Measurements from ENCODE around the gene CYP27A1.

The CYP27A1 gene

DNA sequence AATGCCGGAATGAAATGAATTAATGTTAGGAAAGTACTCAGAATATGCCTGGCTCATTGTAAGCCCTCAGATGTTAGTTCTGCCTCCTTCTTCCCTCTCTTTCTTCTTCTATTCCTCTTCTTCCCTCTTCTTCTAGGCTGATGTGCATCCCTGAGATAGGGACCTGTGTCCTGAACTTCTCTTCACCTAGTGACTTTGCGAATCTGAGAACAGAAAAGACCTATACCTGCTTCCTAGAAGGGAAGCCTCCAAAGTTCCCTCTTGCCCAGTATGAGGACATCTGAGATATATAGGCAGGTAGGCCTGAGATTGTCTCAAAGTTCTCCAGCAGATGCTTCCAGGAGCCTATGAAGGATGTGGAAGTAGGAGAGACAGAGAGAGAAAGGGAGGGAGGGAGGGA is 8.1 kb upstream of the CYP27A1 start:
- no peak for DNase-seq (ENCODE audit: low read depth in 2 of 2)

DNA sequence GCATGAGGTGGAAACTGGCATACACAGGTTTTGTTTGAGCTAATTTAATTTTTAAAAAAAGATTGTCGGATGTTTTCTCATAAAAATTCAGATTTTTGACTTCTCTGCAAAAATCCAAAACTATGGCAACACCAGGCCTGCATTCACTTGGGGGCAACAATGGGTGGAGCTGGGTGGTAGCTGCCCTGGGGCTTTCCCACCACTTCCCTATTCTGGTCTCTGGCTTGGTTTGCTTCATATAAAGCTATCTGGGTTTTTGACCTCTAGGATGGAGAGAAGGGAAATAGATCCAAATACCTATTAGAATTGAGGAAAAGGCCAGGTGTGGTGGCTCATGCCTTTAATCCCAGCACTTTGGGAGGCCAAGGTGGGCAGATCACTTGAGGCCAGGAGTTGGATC is 5.5 kb upstream of the CYP27A1 start:
- DNase-seq (ENCODE audit: low read depth in 2 of 2): no peak

DNA sequence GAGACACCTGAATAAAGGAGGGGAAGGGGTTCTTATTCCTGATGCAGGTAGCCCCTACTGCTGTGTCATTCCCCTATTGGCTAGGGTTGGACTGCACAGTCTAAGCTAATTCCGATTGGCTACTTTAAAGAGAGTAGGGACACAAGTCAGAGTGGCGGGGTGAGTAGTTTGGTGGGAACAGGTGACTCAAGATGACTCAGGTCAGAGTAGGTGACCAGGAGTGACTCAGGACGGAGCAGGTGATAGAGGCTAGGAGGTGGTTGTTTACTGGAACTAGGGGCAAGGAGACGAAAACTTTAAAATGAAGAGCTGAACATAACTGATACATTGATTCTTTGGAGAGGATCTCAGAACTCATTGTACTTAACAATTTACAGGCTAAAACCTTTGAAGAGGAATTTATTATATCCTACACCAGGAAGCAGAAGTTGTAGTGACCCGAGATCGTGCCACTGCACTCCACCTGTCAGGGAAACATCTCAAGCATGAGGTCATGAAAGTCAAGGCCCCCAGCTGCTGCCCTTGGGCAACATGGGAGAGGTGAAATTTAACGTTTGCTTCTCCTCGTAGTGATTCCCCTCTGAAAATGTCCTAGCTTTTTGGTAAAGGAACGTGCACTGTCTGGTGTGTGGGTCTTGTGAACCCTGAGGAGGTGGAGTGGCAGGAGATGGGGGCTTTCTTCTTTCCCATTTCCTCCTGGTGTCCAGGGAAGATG is 4.5 kb upstream of the CYP27A1 start:
- no peak for DNase-seq (ENCODE audit: low read depth in 2 of 2)

DNA sequence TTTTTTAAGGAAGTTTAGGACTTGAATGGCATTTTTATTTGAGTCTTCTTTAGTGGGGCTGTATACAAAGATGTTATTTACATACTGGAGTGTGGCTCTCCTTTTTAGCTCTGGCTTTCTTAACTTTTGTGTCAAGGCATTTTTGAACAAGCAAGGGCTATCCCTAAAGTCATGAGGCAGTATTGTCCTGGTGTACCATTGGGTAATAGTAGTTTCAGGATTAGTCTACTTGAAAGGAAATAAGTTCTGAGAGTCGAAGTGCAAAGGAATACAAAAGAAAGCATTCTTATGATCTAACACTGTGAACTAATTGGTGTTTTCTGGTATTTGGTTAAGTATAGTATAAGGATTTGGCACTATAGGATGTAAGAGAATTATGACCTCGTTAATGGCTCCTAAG is 1.9 kb upstream of the CYP27A1 start:
- no peak for DNase-seq (ENCODE audit: low read depth in 2 of 2)

DNA sequence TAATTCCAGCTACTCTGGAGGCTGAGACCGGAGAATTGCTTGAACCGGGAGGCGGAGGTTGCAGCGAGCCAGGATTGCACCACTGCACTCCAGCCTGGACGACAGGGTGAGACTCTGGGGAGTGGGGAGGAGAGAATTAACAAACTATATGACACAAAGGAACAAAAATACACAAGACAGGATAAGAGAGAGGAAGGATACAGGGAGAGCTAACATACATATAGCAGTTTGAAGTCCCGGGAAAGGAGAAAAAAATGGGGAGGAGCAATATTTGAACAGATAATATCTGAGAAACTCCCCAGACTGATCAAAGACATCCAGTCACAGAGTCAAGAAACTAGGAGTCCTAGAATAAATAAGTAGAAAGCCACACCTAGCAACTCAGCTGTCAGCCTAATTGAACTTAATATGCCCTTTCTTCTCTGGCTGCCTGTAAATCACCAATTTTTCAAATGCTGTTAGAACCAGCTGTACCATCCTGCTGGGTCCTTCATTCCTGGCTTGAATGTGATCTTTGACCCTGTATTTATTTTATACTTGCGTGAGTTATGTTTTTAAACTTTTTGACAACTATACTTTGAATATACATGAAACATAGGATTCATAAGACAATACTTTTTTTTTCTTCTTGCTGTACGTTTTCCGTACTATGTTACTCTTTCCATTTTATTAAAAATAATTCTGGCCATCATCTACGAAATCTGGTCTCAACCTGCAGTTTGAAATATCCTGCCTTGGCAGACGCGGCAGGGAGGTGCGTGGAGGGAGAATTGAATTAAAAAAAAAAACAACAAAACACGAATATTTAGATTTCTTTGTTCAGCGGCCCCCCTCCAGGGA is 876 bp upstream of the CYP27A1 start:
- no peak for DNase-seq (ENCODE audit: low read depth in 2 of 2)

DNA sequence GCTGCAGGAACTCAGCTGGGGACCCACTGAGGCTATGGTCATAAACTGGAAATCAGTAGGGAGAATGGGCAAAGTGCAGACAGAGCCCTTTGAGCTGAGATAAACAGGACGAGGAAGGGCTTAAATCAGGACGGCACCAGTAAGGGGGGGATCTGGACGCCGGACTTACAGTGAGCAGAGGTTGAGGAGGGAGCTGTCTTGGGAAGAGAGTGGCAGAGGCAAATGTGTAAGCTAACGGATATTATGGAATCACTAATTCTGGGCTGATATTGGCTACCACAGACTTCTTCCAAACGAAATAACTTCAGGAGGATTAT is 539 bp downstream of the CYP27A1 start:
- DNase-seq (ENCODE audit: low read depth in 2 of 2): no peak

DNA sequence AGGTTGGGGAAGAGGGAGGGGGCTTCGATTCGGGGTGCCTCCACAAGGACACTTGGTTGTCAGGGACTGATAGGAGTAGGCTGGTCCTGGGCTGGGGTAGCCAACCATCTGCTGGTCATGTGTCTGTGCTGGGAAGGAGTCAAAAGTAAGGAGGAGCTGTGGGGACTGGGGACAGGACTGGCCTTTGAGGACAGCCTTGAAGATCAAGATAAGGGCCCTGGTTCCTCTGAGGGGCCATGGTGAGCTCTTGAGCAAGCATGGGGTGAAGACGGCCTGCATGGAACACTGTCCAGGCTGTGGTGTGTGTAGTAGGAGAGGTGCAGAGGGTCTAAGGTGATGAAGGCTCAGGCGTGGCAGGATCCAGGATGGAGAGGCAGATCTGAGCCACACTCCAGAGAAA is 1.7 kb downstream of the CYP27A1 start:
- no peak for DNase-seq (ENCODE audit: low read depth in 2 of 2)

DNA sequence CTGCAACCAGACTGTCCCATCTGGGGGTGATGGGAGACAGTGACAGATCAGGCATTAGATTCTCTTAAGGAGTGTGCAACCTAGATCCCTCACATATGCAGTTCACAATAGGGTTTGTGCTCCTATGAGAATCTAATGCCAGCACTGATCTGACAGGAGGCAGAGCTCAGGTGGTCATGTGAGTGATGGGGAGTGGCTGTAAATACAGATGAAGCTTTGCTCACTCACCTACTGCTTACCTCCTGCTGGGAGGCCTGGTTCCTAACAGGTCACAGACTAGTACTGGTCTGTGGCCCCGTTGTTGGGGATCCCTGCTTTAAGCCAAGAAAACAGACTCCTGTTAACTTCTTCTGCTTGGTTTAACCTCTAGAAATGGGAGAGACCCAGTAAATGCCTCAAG is 3.2 kb downstream of the CYP27A1 start:
- DNase-seq (ENCODE audit: low read depth in 2 of 2): no peak

DNA sequence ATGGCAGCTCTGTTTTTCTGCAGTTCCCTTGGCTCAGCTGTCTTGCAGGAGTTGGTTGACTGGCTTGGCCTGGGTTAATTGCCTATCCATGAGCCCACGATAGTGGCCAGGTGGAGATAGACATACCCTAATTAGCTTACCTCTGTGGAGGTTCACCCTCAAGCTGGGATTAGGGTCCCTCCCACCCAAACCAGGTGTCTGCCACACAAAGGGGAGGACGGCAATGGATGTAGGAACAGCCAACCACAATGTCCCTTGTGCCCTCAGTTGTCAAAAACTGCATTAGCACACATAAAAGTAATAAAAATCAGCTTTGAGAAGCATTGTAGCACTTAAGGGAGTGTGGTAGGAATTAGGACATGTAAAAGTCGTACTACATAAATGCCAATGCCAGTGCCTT is 4.2 kb downstream of the CYP27A1 start:
- DNase-seq (ENCODE audit: low read depth in 2 of 2): no peak

DNA sequence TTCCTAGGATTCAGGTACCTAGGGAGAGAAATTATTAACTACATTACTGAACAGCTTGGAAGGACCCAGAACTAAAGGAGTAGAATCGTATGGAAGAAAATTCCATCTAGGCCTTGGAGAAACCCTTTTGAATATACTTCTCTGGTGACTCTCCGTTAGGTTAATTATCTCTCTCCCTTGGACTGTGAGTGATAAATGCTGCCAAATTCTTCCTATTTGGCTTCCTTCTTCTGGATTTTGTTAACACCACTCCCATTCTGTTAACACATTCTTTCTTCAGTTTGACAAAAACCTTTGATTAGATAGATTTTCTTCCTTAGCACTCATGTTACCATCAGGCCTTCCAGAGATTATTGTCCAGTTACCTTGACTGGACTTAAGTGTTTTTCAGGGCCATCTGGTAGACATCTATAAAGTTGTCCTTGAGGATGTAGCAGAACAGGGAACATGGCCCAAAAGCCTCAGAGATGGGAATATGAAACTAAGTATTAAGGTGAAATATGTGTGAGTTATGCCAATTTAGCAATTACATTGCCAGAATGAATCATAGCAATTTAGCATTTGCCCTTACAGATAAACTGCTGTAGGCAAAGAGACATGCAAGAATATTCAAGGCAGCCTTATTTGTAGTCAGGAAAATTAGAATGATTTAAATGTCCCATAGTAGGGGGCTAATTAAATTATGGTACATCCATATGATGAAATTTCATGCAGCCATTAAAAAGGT is 6.7 kb downstream of the CYP27A1 start:
- no peak for DNase-seq (ENCODE audit: low read depth in 2 of 2)

DNA sequence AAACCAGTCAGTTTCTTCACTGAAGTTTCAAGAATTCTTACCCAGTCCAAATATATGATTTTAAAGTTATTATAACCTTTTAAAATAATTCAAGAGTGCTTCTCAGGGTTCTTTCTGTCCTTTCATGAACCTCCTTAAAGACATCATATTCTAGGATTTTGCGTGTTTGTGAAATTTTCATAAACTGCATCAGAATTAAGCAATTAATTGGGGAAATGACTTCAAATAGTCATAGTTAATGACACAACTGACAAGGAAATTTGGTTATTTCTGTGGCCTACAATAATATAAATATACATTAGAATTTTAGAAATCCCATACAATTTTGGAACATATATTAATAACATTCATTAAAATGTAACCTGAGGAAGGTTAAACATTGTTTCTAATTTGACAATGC is 10.5 kb downstream of the CYP27A1 start:
- no peak for DNase-seq (ENCODE audit: low read depth in 2 of 2)

DNA sequence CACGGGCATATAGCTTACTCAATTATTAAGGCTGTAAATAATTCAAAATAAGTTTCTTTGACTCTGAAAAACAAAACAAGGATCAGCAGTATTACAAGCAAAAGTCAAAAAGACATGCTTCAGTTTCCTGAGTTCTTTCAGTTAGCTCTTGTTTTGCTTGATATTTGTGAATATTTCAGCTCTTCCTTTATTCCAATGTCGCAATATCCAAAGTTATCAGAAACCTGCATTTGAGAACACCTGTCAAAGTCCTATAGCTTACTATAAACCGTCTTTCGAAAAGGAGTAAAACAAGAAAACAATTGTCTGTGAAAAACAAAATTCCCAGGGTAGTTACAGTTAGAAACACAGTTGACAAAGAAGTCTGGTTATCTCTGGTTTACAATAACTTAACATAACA is 14.7 kb downstream of the CYP27A1 start:
- no peak for DNase-seq (ENCODE audit: low read depth in 2 of 2)

DNA sequence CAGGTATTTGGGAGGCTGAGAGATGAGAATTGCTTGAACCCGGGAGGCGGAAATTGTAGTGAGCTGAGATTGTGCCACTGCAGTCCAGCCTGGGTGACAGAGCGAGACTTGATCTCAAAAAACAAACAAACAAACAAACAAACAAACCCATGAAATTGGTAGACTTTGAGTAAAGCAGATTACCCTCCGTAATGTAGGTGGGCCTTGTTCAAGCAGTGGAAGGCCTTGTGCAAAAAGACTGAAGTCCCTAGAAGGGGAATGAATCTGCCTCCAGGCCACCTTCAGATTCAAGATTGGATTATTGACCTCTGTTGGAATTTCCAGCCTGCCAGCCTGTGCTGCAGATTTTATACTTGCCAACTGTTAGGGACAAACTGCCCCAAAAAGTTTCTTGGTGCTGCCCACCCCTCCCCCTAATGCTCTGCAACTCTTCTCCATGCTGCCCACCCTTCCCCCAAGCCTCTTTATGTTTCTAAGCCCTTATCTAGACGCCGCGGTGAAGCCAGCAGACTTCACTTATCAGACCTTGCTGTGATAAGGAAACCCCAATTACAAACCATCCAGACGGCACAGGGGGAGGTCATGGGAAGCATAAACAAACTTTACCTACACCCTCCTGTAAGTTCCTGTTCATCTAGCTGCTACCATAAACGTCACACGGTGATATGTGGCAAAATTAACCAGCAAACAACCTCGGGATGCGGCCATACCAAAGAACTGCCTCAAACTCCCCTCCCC is 17.0 kb downstream of the CYP27A1 start:
- DNase-seq (ENCODE audit: low read depth in 2 of 2): no peak

DNA sequence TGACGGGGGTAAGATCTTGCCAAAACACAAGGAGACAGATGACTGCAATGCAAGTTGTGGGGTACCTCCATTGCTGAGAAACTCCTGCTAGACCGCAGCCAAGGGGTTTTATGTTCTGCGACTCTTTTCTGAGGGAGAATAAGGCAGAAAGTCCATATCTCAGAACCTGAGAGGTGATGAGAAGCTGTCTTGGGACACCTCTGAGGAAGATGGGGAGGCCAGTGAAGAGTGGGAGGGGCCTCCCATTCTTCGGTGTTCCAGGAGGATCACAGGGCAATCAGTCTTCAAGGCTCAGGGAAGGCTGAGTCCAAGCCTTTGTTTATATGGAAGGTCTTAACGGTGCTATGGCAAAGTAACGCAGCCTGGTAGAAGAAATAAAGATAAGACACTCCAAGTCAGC is 18.0 kb downstream of the CYP27A1 start:
- no peak for DNase-seq (ENCODE audit: low read depth in 2 of 2)

DNA sequence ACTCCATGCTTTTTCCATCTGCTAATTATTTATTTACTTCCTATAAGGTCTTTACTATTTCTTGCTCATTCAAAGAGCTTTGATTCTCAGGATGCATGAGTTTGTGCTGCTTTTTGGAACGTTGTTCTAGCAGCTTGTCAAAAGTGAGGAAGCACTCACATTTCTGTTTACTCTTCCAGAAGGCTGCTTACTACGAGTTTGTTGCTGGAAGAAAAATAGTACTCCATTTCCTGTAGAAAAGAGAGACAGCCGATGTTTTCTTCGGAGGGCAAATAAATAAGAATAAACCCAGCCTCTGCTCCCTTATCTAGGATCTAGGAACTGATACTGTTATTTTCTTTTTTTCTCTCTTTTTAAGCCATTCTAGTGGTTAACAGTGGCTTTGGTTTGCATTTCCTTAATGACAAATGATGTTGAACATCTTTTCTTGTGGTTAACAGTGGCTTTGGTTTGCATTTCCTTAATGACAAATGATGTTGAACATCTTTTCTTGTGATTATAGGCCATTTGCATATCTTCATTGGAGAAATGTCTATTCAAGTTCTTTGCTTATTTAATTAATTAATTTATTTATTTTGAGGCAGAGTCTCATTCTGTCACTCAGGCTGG is 20.5 kb downstream of the CYP27A1 start:
- no peak for DNase-seq (ENCODE audit: low read depth in 2 of 2)

DNA sequence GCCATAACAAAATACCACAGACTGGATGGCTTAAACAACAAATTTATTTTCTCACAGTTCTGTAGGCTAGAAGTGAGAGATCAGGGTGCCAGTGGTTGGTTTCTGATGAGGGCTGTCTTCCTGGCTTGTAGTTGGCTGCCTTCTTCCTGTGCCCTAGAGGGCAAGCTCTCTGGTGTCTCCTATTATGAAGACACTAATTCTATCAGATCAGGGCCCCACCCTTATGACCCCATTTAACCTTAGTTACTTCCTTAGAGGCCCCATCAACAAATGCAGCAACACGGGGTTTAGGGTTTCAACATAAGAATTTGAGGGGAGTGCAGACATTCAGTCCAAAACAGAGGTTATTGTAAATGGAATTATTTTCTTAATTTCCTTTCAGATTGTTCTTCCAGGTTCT is 22.9 kb downstream of the CYP27A1 start:
- no peak for DNase-seq (ENCODE audit: low read depth in 2 of 2)

DNA sequence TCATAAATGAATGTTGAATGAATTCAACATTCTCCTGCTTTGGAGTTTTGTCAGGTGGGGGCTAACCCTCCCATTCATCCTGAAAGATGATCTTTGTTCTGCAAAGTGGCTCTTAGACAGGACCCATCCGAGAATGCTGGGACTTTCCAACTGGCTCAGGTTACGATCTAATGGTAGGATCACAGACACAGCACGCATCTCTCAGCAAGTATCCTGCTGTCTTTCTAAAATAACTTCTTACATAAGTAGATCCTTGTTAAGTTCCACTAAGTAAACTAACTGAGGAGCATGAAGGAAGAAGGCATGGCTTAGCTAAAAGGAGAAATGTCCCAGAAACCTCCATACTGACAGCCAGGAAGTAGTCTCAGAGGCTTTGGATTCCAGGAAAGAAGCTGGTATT is 23.7 kb downstream of the CYP27A1 start:
- no peak for DNase-seq (ENCODE audit: low read depth in 2 of 2)

DNA sequence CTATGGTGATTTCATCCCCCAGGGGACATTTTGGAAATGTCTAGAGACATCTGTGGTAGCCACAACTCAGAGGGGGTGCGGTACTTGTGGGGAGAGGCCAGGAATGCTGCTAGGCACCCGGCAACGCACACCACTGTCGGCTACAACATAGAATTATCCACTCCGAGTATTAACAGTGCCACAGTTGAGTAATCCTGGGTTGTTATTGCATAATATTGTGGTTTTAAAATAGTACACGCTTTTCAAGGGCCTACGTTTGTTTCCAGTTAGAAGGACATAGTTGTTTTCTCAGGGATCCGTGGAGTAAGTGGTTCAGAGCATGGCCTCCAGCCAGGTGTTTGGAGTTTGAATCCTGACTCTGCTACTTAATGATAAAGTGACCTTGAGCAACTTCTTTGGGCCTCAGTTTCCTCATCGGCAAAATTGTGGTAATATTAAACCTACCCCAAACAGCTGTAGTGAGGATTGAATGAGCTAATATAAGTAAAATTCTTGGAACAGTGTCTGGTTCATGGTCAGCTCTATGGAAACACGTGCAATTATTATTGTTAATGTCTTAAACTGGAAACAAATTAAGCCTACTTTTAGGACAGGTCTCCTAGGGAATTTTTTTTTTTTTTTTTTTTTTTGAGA is 24.5 kb downstream of the CYP27A1 start:
- no peak for DNase-seq (ENCODE audit: low read depth in 2 of 2)

DNA sequence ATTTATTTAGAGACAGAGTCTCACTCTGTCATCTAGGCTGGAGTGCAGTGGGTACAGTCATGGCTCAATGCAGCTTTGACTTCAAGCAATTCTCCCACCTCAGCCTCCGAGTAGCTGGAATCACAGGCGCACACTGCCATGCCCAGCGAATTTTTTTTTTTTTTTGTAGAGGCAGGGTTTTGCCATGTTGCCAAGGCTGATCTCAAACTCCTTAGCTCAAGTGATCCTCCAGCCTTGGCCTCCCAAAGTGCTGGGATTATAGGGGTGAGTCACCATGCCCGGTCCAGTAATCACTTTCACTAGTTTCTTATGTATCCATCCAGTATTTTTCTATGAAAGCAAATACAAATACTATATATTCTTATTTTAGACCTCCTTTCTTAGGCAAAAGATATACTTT is 25.7 kb downstream of the CYP27A1 start:
- DNase-seq (ENCODE audit: low read depth in 2 of 2): no peak

DNA sequence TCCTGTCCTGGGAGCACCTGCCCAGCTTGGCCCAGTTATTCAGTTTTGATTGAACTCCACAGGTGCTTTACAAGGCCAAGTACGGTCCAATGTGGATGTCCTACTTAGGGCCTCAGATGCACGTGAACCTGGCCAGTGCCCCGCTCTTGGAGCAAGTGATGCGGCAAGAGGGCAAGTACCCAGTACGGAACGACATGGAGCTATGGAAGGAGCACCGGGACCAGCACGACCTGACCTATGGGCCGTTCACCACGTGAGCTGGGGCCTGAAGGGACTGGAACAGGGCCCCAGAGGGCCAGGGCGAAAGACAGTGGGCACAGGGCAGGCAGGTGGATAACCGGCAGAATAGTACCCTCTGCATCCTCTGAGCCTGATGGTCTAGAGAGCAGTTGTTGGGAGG is 27.6 kb downstream of the CYP27A1 start:
- no peak for DNase-seq (ENCODE audit: low read depth in 2 of 2)

DNA sequence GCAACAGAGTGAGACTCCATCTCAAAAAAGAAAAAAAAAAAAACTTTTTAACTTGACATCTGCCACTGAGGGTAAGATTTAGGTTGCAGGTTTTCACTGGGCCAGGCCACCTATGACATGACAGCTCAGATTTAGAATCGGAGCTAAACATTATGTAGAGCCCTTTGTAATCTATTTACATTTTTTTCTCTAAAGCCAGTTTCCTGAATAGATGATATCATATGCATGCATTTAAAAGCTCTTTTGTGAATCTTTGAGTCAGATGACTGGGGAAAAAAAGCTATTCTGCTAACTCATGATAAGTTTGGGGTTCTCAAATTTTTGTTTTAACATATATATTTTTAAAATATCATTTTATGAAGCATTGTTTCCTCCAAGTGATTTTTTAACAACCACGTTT is 28.3 kb downstream of the CYP27A1 start:
- DNase-seq (ENCODE audit: low read depth in 2 of 2): no peak
